Activated CD4-positive, alpha-beta T cell treated with anti-CD3 and anti-CD28 coated beads for 4 hours (primary cell): ENCODE data around the gene NINL.

ENCODE experiments used
- DNase-seq, 2 donors: peaks; one replicate each; pipeline ENCODE4 v3.0.0-alpha.2; 2020

Gene NINL

GRCh38 chr20:25498280-25498606 is 87.1 kb downstream of the NINL start:
- DNase-seq = no peak

GRCh38 chr20:25497586-25498279 is 87.6 kb downstream of the NINL start:
- DNase-seq = no peak

GRCh38 chr20:25496968-25497401 is 88.3 kb downstream of the NINL start:
- no peak for DNase-seq

GRCh38 chr20:25496165-25496967 is 89.0 kb downstream of the NINL start:
- no peak for DNase-seq

- DNase-seq = no peak
Observed at GRCh38 chr20:25495189-25495824, 90.0 kb downstream of the NINL start.

GRCh38 chr20:25494506-25495188 is 90.7 kb downstream of the NINL start:
- no peak for DNase-seq

GRCh38 chr20:25493748-25494505 is 91.4 kb downstream of the NINL start:
- no peak for DNase-seq

- DNase-seq = no peak
Observed at GRCh38 chr20:25493137-25493536, 92.2 kb downstream of the NINL start.

- DNase-seq = no peak
Observed at GRCh38 chr20:25491446-25492038, 93.8 kb downstream of the NINL start.

- no peak for DNase-seq
Observed at GRCh38 chr20:25490656-25491445, 94.5 kb downstream of the NINL start.

GRCh38 chr20:25489221-25489871 is 96.0 kb downstream of the NINL start:
- DNase-seq = no peak

GRCh38 chr20:25487975-25488374 is 97.4 kb downstream of the NINL start:
- no peak for DNase-seq

- no peak for DNase-seq
Observed at GRCh38 chr20:25487306-25487705, 98.0 kb downstream of the NINL start.

- no peak for DNase-seq
Observed at GRCh38 chr20:25486377-25486776, 99.0 kb downstream of the NINL start.

GRCh38 chr20:25485872-25486271 is 99.5 kb downstream of the NINL start:
- DNase-seq = no peak

GRCh38 chr20:25484911-25485511 is 100.3 kb downstream of the NINL start:
- no peak for DNase-seq

- no peak for DNase-seq
Observed at GRCh38 chr20:25484224-25484846, 101.0 kb downstream of the NINL start.

- DNase-seq = no peak
Observed at GRCh38 chr20:25483431-25484132, 101.7 kb downstream of the NINL start.

- no peak for DNase-seq
Observed at GRCh38 chr20:25481918-25482253, 103.4 kb downstream of the NINL start.
